ENCODE results near the gene PLEKHM2.

PLEKHM2 gene

GRCh38 chr1:15761366-15762128, 77.4 kb downstream of the PLEKHM2 start:
- no peak for DNase-seq

- DNase-seq: no peak
These were observed 78.4 kb downstream of the PLEKHM2 start for GRCh38 chr1:15762546-15762945.

- no peak for DNase-seq
These were observed 80.2 kb downstream of the PLEKHM2 start for GRCh38 chr1:15764269-15764764.

GRCh38 chr1:15764890-15765289, 80.8 kb downstream of the PLEKHM2 start:
- DNase-seq: no peak

GRCh38 chr1:15765495-15766194, 81.5 kb downstream of the PLEKHM2 start:
- no peak for DNase-seq

GRCh38 chr1:15767941-15768340, 83.8 kb downstream of the PLEKHM2 start:
- DNase-seq: no peak

- no peak for DNase-seq
These were observed 84.3 kb downstream of the PLEKHM2 start for GRCh38 chr1:15768388-15768787.

- DNase-seq: no peak
These were observed 86.3 kb downstream of the PLEKHM2 start for GRCh38 chr1:15770313-15770962.

GRCh38 chr1:15771836-15772515, 87.9 kb downstream of the PLEKHM2 start:
- DNase-seq: no peak

GRCh38 chr1:15775706-15776105, 91.6 kb downstream of the PLEKHM2 start:
- no peak for DNase-seq

- no peak for DNase-seq
These were observed 94.0 kb downstream of the PLEKHM2 start for GRCh38 chr1:15777909-15778707.

Data from activated CD4-positive, alpha-beta T cell treated with anti-CD3 and anti-CD28 coated beads, Interleukin-2, amount 50 U/mL, for 4 hours (primary cell).